Articular chondrocyte of knee joint (primary cell): Measurements from ENCODE around the gene C20orf144. TPM values are rescaled to one million over a fixed set of nuclear protein-coding genes. Genes with fewer than 3 reads are reported as not detected.

Source experiments
- total RNA-seq: library from RNA; depleted of rRNA; stranded (reverse); fragments of >200 nt; gene quantifications from 2 replicates; pipeline ENCODE4 v1.2.3, GENCODE V29; 2012

C20orf144 gene
- 0.13 TPM in 1 of 2 replicates, not detected in the other for total RNA-seq

GRCh38 chr20:33662172-33662571, at the start of gene C20orf144:
Gene C20orf144, plus strand, starts transcription at chr20:33662327. Its CDS starts 19 bp downstream, at chr20:33662346.

GRCh38 chr20:33666293-33667244, 4.4 kb downstream of the C20orf144 start, which contains the start of gene ACTL10:
Gene ACTL10, plus strand, starts transcription at chr20:33666943. Its CDS starts 555 bp downstream, at chr20:33667498.

GRCh38 chr20:33674294-33675135, 12.4 kb downstream of the C20orf144 start, which contains the start of gene NECAB3:
Gene NECAB3, minus strand, starts transcription at chr20:33674428. Its CDS starts 76 bp downstream, at chr20:33674352.

GRCh38 chr20:33686100-33686983, 24.2 kb downstream of the C20orf144 start, which contains the start of gene E2F1:
Gene E2F1, minus strand, starts transcription at chr20:33686385. Its CDS starts 121 bp downstream, at chr20:33686264.

Other genes starting within 250 kb of the C20orf144 start
- 19.2 and 22.1 TPM in 2 replicates for gene SNTA1, start 218.6 kb upstream of the C20orf144 start, total RNA-seq
- 10.7 and 11.9 TPM in 2 replicates for gene CBFA2T2, start 172.2 kb upstream of the C20orf144 start, total RNA-seq
- gene ACTL10, start 4.6 kb downstream of the C20orf144 start, total RNA-seq, result 1.7 and 2.1 TPM in 2 replicates
- 11.6 and 14.1 TPM in 2 replicates for gene NECAB3, start 12.1 kb downstream of the C20orf144 start, total RNA-seq
- 2.0 and 3.4 TPM in 2 replicates for gene E2F1, start 24.1 kb downstream of the C20orf144 start, total RNA-seq
- gene PXMP4, start 58.0 kb downstream of the C20orf144 start, total RNA-seq, result 4.7 and 8.9 TPM in 2 replicates
- 1.4 and 1.7 TPM in 2 replicates for gene ZNF341, start 69.7 kb downstream of the C20orf144 start, total RNA-seq
- 42.4 and 57.4 TPM in 2 replicates for gene CHMP4B, start 149.0 kb downstream of the C20orf144 start, total RNA-seq